GM21528 (cell line): ENCODE data around the gene NACC2.

Source experiments
- ATAC-seq: cut with Tn5 transposase; IDR thresholded peaks from one replicate; pipeline ENCODE4 v1.9.1; 2021; ENCODE audit warnings: mild to moderate bottlenecking, moderate library complexity; ENCODE audit not compliant: unreplicated experiment, low FRiP score

NACC2 gene

GRCh38 chr9:136015656-136016571, 79.2 kb downstream of the NACC2 start:
- no peak for ATAC-seq

- no peak for ATAC-seq
These were observed 80.0 kb downstream of the NACC2 start for GRCh38 chr9:136014924-136015633.

- ATAC-seq = no peak
These were observed 80.8 kb downstream of the NACC2 start for GRCh38 chr9:136014147-136014923.

- ATAC-seq = no peak
These were observed 81.5 kb downstream of the NACC2 start for GRCh38 chr9:136013524-136014034.

- ATAC-seq = no peak
These were observed 82.0 kb downstream of the NACC2 start for GRCh38 chr9:136013116-136013515.

- no peak for ATAC-seq
These were observed 82.4 kb downstream of the NACC2 start for GRCh38 chr9:136012651-136013050.

GRCh38 chr9:136011703-136012496, 83.2 kb downstream of the NACC2 start:
- no peak for ATAC-seq

GRCh38 chr9:136011376-136011702, 83.8 kb downstream of the NACC2 start:
- ATAC-seq = no peak

- no peak for ATAC-seq
These were observed 84.3 kb downstream of the NACC2 start for GRCh38 chr9:136010615-136011361.

- no peak for ATAC-seq
These were observed 84.9 kb downstream of the NACC2 start for GRCh38 chr9:136010176-136010575.

- ATAC-seq = no peak
These were observed 85.6 kb downstream of the NACC2 start for GRCh38 chr9:136009516-136009915.

GRCh38 chr9:136008693-136008997, 86.4 kb downstream of the NACC2 start:
- no peak for ATAC-seq

- no peak for ATAC-seq
These were observed 87.0 kb downstream of the NACC2 start for GRCh38 chr9:136007934-136008692.

GRCh38 chr9:136007276-136007933, 87.7 kb downstream of the NACC2 start:
- no peak for ATAC-seq

GRCh38 chr9:136006169-136006568, 88.9 kb downstream of the NACC2 start:
- ATAC-seq = no peak

GRCh38 chr9:136004712-136005111, 90.4 kb downstream of the NACC2 start:
- ATAC-seq = no peak

- no peak for ATAC-seq
These were observed 90.9 kb downstream of the NACC2 start for GRCh38 chr9:136004219-136004618.
